ENCODE data around the gene DOCK2. TPM values are rescaled to one million over a fixed set of nuclear protein-coding genes. Genes with fewer than 3 reads are reported as not detected.

Gene DOCK2
- total RNA-seq, 2 experiments from 2014 or later: 192 to 203 TPM

DNA sequence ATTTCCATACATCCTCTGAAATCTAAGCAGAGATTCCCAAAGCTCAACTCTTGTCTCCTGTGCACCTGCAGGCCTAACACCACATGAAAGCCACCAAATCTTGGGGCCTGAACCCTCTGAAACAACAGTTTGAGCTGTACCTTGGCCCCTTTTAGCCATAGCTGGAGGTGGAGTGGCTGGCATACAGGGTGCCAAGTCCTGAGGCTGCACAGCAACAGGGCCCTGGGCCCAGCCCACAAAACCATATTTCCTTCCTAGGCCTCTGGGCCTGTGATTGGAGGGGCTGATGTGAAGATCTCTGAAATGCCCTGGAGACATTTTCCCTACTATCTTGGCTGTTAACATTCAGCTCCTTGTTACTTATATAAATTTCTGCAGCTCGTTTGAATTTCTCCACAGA, 26.5 kb downstream of the DOCK2 start:
- H3K36me3 Mint-ChIP-seq (ENCODE audit: low read depth): peaks cover 43% of the 10 kb centered on the region
- peaks cover 29% of the 10 kb centered on the region for H3K4me1 Mint-ChIP-seq (ENCODE audit: low read depth)
- H3K9me3 Mint-ChIP-seq: peaks cover 23% of the 10 kb centered on the region
- intact Hi-C loops (cut with micrococcal nuclease): no loop called here
- H3K27ac Mint-ChIP-seq: no peak overlapping the region
- H3K4me3 Mint-ChIP-seq: no peak overlapping the region
- DNase-seq: no peak
- no peaks in the 10 kb centered on the region for H3K27me3 Mint-ChIP-seq (ENCODE audit: low read depth)
- CTCF ChIA-PET: interaction anchor here (1.5 kb wide), 1 partner anchor 21 kb away, joined by 3 read pairs; no protein-coding TSS in a partner anchor

DNA sequence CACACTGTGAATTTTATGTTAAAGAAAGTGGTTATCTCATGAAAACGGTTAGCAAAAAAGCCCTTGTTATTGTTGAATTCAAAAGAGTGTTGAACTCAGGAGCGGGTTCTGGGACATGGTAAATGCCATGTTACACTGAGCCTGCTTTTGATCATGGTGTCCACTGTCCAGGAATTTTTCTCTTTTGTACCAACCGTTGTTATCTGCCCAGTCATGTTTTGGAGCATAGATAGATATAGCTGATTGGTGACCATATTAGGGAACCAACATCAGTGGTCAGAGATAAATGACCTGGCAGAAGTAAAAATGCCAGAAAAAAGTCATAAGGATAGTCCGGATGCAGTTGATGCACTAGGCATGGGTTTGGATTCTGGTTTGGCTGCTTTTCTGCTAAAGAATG, 29.3 kb downstream of the DOCK2 start:
- no peak for DNase-seq
- CTCF ChIA-PET: no interaction called here
- peaks cover 22% of the 10 kb centered on the region for H3K9me3 Mint-ChIP-seq

DNA sequence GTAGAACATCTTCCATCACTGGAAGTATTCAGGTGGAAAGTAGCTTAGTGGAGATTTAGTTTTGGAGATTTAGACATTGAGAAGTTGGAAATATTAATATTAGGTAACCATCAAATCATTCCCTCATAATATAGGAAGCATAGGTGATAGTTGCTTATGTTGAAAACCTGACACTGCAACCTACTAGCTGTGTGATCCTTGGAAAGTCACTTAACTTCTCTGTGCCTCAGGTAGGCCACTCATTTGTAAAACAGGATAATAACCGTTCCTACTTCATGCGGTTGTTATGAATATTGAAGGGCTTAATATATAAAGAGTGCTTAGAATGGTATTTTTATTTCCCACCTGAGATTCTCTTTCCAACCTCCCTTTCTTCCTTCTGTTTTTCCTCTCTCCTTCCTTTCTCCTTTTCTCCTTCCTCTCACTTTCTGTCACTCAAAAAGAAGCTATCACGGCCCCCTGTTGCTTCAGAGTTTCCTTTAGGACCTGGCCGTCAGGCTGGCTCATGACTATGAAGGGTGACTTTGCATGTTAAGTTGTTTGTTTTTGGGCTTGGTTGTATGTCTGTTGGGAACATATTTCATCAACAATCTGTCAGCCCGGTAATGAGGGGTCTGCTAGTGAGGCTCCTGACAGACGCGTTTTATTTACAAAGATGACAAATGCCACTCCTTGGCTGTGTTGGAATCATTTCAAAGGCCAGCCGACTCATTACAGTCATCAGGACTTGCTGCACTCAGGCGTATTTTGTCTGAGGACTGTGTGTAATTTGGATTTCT, 31.0 kb downstream of the DOCK2 start:
- Mint-ChIP-seq H3K4me3 (no peak overlapping the region), H3K27me3 (ENCODE audit: low read depth) (no peaks in the 10 kb centered on the region), H3K27ac (no peak overlapping the region), H3K4me1 (ENCODE audit: low read depth) (peaks cover 22% of the 10 kb centered on the region), H3K9me3 (peaks cover 7% of the 10 kb centered on the region), H3K36me3 (ENCODE audit: low read depth) (peaks cover 27% of the 10 kb centered on the region)
- DNase-seq: no peak
- intact Hi-C loops (cut with micrococcal nuclease): no loop called here
- CTCF ChIA-PET: no interaction called here

More for the DNA sequence above, 29.3 kb downstream of the DOCK2 start:
- intact Hi-C loops (cut with micrococcal nuclease): no loop called here
- H3K4me3 Mint-ChIP-seq: no peak overlapping the region
- no peak overlapping the region for H3K27ac Mint-ChIP-seq
- H3K27me3 Mint-ChIP-seq (ENCODE audit: low read depth): no peaks in the 10 kb centered on the region
- H3K4me1 Mint-ChIP-seq (ENCODE audit: low read depth): peaks cover 30% of the 10 kb centered on the region
- peaks cover 37% of the 10 kb centered on the region for H3K36me3 Mint-ChIP-seq (ENCODE audit: low read depth)

DNA sequence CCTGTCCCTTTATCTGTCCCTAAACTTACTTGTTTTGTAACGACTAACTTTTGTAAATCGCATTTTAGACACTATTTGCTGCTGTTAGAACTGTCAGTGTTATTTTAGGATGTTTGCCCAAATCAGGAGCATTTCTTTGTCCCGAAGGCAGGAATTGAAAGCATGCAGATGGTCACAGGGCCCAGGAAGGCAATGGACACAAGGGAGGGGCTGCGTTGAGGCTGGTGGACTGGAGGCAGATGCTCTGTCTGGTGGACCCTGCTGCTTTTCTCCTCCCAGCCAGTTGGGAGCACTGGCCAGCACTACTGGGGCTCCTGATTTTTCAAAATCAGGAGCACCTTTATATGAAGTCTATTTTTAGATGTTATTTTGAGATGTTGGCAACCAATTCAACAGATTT, 31.7 kb downstream of the DOCK2 start:
- CTCF ChIA-PET: no interaction called here
- H3K27ac Mint-ChIP-seq: no peak overlapping the region
- H3K36me3 Mint-ChIP-seq (ENCODE audit: low read depth): peaks cover 24% of the 10 kb centered on the region
- DNase-seq: no peak
- intact Hi-C loops (cut with micrococcal nuclease): no loop called here
- peaks cover 22% of the 10 kb centered on the region for H3K4me1 Mint-ChIP-seq (ENCODE audit: low read depth)
- no peak overlapping the region for H3K4me3 Mint-ChIP-seq
- H3K9me3 Mint-ChIP-seq: peaks cover 7% of the 10 kb centered on the region
- H3K27me3 Mint-ChIP-seq (ENCODE audit: low read depth): no peaks in the 10 kb centered on the region

DNA sequence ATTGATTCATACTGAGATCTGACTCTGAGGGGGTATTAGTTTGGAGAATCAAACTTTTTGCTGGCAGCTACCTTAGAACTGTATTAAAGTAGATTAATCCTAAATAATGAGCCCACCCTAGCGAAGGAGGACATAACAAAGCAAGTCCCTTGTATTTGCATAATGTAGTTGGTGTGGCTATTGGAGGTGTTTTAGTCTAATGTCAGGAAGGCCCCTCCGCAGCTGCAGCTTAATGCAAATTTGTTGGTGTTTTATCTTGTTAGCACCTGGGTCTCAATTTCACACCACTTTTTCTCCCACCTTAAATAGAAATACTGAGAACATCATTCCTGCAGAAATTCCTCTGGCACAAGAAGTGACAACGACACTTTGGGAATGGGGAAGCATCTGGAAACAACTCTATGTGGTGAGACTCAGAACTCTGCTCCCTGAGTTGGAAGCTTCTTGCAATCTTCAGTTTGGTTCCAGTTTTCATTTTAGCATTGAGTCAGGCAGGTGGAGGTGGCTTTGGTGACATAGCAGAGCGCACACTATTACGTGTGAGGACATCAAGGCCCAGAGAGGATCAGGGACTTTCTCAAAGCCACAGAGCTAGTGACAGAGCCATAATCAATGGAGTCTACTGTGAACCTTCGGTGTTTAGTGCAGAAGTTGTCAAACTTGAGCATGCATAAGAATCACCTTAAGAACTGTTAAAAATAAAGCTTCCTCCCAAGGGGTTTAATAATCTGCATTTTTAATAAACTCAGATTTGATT, 33.9 kb downstream of the DOCK2 start:
- peak; percentile 58 for DNase-seq
- CTCF ChIA-PET: interaction anchor here (0.7 kb wide), 1 partner anchor 12 kb away, joined by 4 read pairs; no protein-coding TSS in a partner anchor
- Mint-ChIP-seq H3K36me3 (ENCODE audit: low read depth) (peaks cover 22% of the 10 kb centered on the region), H3K27me3 (ENCODE audit: low read depth) (no peaks in the 10 kb centered on the region), H3K27ac (no peak overlapping the region), H3K4me3 (no peak overlapping the region), H3K9me3 (no peaks in the 10 kb centered on the region), H3K4me1 (ENCODE audit: low read depth) (peaks cover 16% of the 10 kb centered on the region)
- intact Hi-C loops (cut with micrococcal nuclease): loop anchor here (1.0 to 5.0 kb wide), 4 partner anchors 14 to 88 kb away; partner anchors contain the start of genes DOCK2 and SPDL1

DNA sequence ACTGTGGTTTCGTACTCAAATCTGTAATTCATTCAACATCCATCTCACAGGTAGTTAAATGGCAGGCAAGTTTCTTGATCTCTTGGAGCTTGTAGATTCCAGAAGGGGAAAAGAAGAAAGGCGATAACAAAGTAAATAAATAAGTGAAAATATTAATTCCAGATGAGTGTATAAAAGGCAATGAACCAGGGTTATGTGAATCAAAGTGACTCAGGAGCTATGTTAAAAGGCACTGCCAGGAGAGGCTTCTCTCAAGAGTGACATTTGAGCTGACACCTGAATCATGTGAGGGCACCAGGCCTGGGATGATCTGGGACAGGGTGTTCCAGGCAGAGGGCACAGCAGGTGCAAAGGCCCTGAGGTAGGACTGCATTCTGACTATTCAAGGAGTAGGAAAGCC, 45.0 kb downstream of the DOCK2 start:
- H3K27ac Mint-ChIP-seq: no peak overlapping the region
- intact Hi-C loops (cut with micrococcal nuclease): no loop called here
- no peak for DNase-seq
- CTCF ChIA-PET: no interaction called here
- no peak overlapping the region for H3K4me3 Mint-ChIP-seq
- H3K4me1 Mint-ChIP-seq (ENCODE audit: low read depth): no peaks in the 10 kb centered on the region
- H3K27me3 Mint-ChIP-seq (ENCODE audit: low read depth): no peaks in the 10 kb centered on the region
- peaks cover 55% of the 10 kb centered on the region for H3K36me3 Mint-ChIP-seq (ENCODE audit: low read depth)
- H3K9me3 Mint-ChIP-seq: no peaks in the 10 kb centered on the region

DNA sequence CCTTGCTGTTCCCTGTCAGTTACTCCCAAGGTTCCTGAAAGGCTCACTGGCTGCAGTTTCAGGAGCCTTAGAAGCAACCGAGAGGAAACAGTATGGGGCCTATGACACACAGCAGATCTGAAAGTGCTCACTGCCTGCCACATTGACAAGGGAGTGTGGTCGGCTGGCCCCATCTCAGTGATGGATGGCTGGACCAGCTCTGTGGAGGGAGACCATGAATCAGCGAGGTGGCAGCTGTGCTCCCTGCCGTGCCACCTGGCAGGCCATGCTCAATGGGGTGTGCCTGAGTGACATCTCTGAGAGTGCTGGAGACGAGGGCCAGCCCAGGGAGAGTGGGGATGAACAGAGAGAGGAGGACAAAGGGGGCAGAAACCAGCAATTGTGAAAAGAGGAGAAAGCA, 49.1 kb downstream of the DOCK2 start:
- DNase-seq: no peak
- Mint-ChIP-seq H3K9me3 (no peaks in the 10 kb centered on the region), H3K27me3 (ENCODE audit: low read depth) (no peaks in the 10 kb centered on the region), H3K27ac (no peak overlapping the region), H3K4me3 (no peak overlapping the region), H3K4me1 (ENCODE audit: low read depth) (no peaks in the 10 kb centered on the region), H3K36me3 (ENCODE audit: low read depth) (peaks cover 43% of the 10 kb centered on the region)
- intact Hi-C loops (cut with micrococcal nuclease): no loop called here
- CTCF ChIA-PET: no interaction called here

DNA sequence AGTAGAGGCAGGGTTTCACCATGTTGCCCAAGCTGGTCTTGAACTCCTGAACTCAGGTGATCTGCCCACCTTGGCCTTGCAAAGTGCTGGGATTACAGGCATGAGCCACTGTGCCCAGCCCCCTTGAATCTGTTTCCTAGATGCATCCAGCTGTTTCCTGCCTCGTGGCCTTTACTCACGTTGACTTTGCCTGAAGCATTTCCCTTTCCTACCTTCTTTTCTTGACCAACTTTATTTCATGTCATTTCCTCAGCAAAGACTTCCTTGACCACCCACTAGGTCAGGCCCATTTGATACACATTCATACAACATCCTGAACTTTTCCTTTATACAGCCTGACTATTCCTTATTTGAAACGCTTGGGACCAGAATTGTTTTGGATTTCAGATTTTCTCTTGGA, 51.0 kb downstream of the DOCK2 start:
- no peak overlapping the region for H3K27ac Mint-ChIP-seq
- H3K9me3 Mint-ChIP-seq: no peaks in the 10 kb centered on the region
- H3K36me3 Mint-ChIP-seq (ENCODE audit: low read depth): peaks cover 34% of the 10 kb centered on the region

DNA sequence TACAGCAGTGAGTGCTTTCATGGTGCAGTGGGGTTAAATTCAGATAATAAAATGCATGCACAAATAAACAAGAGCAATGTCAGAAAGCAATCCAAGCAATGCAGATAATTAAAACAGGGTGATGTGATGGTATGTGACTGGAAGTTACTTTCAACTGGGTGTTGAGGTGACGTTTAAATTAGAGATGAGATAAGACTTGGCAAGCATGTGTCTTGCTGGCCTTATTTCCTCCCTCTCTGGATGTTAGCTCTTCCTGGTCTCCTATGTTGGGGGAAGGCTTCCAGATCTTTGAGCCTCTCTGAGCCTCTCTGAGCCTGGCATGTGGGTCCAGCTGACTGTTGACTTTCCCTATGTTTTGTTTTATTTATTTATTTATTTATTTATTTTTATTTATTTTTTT, 54.4 kb downstream of the DOCK2 start:
- no peak overlapping the region for H3K4me3 Mint-ChIP-seq
- H3K4me1 Mint-ChIP-seq (ENCODE audit: low read depth): peaks cover 5% of the 10 kb centered on the region
- DNase-seq: no peak
- H3K27ac Mint-ChIP-seq: no peak overlapping the region
- no peaks in the 10 kb centered on the region for H3K9me3 Mint-ChIP-seq
- CTCF ChIA-PET: no interaction called here
- intact Hi-C loops (cut with micrococcal nuclease): no loop called here
- H3K36me3 Mint-ChIP-seq (ENCODE audit: low read depth): peaks cover 35% of the 10 kb centered on the region
- no peaks in the 10 kb centered on the region for H3K27me3 Mint-ChIP-seq (ENCODE audit: low read depth)

More for the DNA sequence above, 51.0 kb downstream of the DOCK2 start:
- intact Hi-C loops (cut with micrococcal nuclease): no loop called here
- Mint-ChIP-seq H3K4me1 (ENCODE audit: low read depth) (no peaks in the 10 kb centered on the region), H3K27me3 (ENCODE audit: low read depth) (no peaks in the 10 kb centered on the region), H3K4me3 (no peak overlapping the region)
- CTCF ChIA-PET: interaction anchor here (0.6 kb wide), 2 partner anchors 142 to 495 kb away, joined by 3 to 7 read pairs; no protein-coding TSS in a partner anchor
- DNase-seq: no peak

DNA sequence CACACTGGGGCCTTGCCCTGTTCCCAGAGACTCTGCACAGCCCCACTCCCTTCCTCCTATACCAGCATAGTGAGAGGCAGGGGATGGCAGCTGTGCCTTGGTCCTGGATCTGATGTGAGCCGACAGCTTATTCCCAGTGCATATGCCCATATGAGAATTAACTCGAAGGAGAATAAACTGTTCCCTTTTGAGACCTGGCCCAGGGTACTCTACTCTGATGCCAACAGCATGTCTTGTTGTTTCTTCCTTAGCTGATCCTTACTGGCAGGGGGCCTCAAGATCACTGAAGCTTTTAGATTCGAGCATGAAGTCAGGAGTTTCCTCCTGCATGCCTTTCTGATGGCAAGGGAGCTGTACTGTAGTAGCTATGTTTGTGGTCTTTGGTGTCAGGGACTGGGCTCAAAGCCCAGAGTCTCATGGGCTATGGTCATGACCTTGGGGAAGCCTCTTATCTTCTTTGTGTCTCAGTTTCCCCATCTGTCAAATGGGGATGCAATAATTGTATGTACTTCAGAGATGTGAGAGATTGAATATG, 57.1 kb downstream of the DOCK2 start:
- Mint-ChIP-seq H3K27ac (no peak overlapping the region), H3K36me3 (ENCODE audit: low read depth) (peaks cover 46% of the 10 kb centered on the region), H3K9me3 (no peaks in the 10 kb centered on the region), H3K27me3 (ENCODE audit: low read depth) (no peaks in the 10 kb centered on the region), H3K4me3 (no peak overlapping the region), H3K4me1 (ENCODE audit: low read depth) (peaks cover 5% of the 10 kb centered on the region)
- CTCF ChIA-PET: interaction anchor here (0.5 kb wide), 1 partner anchor 1190 kb away, joined by 4 read pairs; no protein-coding TSS in a partner anchor
- no peak for DNase-seq
- intact Hi-C loops (cut with micrococcal nuclease): no loop called here

DNA sequence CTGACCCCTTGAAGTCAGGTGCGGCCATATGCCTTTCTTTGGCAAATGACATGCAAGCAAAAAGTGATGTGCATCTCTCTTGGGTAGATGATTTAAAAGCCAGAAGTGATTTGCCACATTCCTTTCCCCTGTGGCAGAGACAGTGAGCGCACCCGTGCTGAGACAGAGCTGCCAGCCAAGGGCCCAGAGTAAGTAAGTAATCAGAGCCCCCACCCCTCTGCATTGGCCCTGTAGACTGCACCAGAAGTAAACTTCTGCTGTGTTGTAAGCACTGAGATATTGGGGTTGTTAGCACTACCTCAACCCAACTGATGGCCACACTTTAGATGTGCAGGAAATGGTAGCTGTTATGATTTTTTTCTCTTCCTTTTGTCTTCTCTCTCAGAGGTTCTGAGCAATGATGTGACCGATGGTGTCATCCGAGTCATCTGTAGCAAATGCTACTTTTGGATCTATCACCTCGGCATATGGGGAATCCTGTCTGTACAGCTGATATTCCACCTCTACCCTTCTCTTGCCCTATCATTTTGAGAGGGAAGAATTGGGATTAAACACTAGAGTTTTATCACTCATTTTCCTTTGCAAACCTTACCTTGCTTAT, 58.0 kb downstream of the DOCK2 start:
- no peak for DNase-seq
- no peak overlapping the region for H3K27ac Mint-ChIP-seq
- peaks cover 5% of the 10 kb centered on the region for H3K4me1 Mint-ChIP-seq (ENCODE audit: low read depth)
- H3K9me3 Mint-ChIP-seq: no peaks in the 10 kb centered on the region
- H3K36me3 Mint-ChIP-seq (ENCODE audit: low read depth): peaks cover 52% of the 10 kb centered on the region
- H3K4me3 Mint-ChIP-seq: no peak overlapping the region
- intact Hi-C loops (cut with micrococcal nuclease): no loop called here
- H3K27me3 Mint-ChIP-seq (ENCODE audit: low read depth): no peaks in the 10 kb centered on the region
- CTCF ChIA-PET: no interaction called here

DNA sequence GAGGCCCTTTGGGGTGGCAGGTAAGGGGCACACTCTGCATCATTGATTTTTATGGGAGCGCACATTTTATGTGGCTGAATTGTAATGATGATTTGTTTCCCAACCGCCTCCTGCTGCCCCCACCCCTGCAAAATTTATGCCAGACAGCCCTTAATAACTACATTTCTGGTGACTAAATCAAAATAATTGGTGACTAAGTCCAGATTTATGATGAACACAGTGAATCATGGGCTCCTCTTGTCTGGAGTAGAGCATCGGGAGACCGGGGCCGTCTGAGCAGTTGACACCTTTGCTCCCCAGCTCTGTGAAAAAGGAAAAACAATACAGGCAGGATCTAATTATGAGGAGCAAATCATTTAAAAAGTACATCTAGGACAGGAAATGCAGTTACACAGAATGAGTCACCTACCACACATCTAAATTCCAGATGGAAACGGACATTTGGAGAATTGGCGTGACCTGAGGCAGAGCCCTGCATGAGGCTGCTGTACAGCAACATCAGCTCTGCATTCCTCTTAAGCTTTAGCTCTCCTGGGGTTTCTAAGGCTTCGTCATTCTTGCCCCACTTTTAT, 58.9 kb downstream of the DOCK2 start:
- intact Hi-C loops (cut with micrococcal nuclease): no loop called here
- no peaks in the 10 kb centered on the region for H3K27me3 Mint-ChIP-seq (ENCODE audit: low read depth)
- CTCF ChIA-PET: no interaction called here
- DNase-seq: no peak
- no peaks in the 10 kb centered on the region for H3K9me3 Mint-ChIP-seq
- H3K4me3 Mint-ChIP-seq: no peak overlapping the region
- peaks cover 5% of the 10 kb centered on the region for H3K4me1 Mint-ChIP-seq (ENCODE audit: low read depth)
- H3K36me3 Mint-ChIP-seq (ENCODE audit: low read depth): peaks cover 50% of the 10 kb centered on the region
- no peak overlapping the region for H3K27ac Mint-ChIP-seq
